ENCODE results near the gene UQCRH.

UQCRH gene

DNA sequence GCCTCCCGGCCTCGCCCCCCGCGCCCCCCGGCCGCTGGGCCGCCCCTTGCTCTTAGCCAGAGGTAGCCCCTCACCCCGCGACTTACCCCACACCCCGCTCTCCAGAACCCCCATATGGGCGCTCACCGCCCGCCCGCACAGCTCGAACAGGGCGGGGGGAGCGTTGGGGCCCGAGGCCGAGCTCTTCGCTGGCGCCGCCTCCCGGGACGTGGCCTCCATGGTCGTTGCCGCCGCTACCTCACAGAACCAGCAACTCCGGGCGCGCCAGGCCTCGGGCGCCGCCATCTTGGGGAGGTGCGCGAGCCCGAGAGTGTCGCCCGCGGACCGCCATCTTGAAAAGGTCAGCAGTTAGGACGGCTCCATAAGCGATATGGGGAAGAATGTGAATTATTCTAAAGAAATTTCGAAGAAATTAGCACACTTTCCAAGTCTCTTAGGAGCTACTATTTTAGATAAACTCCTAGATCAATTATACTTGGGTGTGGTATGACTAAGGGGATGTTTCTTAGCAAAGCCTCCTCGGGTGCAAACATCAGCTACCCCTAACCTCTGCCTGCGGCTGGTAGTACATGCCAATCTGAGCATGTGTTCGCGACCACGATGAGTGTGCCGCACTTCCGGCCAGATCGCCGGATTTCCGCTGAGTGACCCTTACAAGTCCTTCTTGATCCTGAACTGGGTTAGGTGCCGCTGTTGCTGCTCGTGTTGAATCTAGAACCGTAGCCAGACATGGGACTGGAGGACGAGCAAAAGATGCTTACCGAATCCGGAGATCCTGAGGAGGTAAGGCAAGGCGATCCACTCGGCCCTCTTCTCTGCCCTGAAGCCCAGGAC, at the start of gene UQCRH, which contains the start of gene LRRC41:
Gene UQCRH (plus strand): TSS at position 661 of the 834 bp plus-strand sequence. CDS start 69 bp downstream, at position 730.
Gene LRRC41 (minus strand): TSS at position 579 of the 834 bp plus-strand sequence. CDS start 294 bp downstream, at position 285.
- peak; percentile 87 to 88 for ATAC-seq

DNA sequence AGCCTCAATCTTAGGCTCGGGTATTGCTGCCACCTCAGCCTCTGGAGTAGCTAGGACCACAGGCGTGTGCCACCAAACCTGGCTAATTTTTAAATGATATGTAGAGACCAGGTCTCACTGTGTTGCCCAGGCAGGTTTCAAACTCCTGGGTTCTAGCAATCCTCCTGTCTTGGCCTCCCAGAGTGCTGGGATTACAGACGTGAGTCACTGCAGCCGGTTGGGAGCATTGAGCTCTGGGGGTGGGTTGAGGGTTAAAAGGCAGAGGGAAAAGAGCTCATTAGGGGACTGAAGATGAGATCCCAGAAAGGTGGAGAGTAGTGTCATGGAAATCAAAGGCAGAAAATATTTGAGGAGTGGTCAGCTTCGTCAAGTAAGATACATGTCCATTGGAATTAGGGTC, 48.8 kb upstream of the UQCRH start:
- ATAC-seq: no peak

DNA sequence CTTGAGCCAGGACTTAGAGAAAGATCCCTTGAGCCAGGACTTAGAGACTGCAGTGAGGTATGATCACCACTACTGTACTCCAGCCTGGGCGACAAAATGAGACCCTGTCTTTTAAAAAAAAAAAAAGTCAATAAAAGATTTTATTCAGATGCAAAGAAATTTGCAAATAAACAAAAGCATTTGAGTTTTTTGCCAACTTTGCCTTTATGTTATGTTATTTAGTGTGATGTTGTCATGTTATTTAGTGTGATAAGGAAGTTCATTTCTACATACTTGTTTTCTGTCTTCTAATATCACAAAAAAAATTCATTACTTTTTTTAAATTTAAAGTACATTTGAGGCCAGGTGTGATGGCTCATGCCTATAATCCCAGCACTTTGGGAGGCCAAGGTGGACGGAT, 47.0 kb upstream of the UQCRH start:
- no peak for ATAC-seq

DNA sequence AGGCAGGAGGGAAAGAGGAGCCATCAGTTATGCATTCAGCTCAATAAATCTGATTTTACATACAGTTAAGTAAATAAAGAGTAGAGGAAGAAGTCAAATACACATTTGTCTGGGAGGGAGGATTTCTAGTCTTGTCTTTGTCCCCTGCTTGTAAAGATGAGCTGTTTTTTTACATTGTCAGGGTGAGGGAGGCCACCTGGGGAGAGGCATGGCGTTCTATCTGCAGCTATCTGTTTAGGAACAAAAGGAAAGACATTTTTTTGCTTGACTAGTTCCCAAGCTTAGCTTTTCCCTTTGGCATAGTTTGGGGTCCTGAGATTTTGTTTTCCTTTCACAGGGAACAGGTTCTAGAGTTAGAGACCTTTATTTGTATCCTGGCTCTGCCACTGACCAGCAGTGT, 41.0 kb upstream of the UQCRH start:
- no peak for ATAC-seq

DNA sequence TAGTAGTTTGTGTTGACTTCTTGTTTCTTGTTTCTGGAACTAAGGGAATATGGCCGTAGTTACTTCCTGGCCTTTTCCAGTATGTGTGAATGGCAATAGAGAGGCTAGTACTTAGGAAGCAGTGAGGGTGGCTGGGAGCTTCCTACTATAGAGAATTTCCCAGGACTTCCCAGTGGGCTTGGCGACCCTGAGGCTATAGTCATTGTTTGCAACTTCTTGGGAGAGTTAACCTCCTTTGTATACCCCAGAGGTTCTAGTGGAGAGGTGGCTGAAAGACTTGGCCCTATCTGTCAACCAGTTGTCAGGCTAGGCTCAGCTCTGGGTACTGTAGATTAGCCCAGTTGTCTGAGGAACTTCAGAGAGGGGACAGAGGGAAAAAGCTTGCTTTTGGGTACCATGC, 40.4 kb upstream of the UQCRH start:
- no peak for ATAC-seq

DNA sequence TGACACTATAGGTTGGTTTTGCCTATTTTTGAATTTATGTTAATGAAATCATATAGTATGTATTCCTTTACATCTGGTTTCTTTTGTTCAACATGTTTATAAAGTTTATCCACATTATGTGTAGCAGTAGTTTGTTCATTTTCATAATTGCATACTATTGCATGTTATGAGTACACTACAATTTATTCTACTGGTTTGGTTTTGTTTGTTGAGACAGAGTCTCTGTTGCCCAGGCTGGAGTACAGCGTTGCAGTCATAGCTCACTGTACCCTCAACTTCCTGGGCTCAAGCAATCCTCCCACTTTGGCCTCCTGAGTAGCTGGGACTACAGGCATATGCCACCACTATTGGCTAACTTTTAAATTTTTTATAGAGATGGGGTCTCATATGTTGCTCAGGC, 34.9 kb upstream of the UQCRH start:
- ATAC-seq: no peak

DNA sequence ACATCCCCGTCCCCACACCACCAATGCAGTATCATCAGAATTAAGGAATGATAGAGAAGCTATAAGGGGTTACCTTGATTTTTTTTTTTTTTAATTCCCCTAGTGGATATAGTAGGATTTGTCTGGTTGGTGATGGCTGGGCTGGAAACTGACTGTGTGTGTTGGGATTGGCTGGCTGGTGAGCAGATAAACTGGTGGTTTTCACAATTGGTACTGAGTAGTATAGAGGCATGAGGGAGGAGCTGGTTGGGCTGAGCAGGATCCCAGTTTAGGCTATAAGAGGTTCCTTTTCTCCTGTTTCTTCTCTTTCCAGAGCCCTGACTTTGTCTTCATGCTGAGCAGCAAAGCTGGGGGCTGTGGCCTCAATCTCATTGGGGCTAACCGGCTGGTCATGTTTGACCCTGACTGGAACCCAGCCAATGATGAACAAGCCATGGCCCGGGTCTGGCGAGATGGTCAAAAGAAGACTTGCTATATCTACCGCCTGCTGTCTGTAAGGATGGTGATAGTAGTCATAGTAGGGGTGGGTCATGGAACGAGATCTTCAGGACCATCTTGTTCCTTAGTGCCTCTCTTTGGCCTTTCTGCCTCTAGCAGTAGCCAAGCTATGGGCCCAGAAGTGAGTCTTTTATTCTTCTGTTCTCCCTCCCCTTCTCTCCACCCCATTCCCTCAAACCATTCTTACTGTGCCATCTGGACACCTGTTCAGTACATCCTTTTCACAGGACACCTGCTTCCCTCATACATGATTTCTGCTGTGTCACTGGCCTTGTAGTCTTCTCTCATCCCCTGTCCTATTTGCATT, 29.1 kb upstream of the UQCRH start:
- ATAC-seq: no peak

DNA sequence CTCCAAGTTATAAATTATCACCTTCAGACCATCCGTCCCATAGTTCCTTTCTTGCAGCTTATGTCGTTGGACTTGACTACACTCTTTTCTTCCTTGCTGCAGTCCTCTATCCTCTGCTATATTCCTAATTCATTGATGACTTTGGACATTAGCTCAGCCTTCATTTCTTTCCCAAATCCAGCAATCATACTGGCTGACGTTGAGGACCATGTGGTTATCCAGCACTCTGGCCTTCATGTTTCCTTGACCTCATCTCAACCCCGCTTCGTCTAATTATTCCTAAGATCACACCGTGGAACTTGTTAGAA, 28.5 kb upstream of the UQCRH start:
- no peak for ATAC-seq

DNA sequence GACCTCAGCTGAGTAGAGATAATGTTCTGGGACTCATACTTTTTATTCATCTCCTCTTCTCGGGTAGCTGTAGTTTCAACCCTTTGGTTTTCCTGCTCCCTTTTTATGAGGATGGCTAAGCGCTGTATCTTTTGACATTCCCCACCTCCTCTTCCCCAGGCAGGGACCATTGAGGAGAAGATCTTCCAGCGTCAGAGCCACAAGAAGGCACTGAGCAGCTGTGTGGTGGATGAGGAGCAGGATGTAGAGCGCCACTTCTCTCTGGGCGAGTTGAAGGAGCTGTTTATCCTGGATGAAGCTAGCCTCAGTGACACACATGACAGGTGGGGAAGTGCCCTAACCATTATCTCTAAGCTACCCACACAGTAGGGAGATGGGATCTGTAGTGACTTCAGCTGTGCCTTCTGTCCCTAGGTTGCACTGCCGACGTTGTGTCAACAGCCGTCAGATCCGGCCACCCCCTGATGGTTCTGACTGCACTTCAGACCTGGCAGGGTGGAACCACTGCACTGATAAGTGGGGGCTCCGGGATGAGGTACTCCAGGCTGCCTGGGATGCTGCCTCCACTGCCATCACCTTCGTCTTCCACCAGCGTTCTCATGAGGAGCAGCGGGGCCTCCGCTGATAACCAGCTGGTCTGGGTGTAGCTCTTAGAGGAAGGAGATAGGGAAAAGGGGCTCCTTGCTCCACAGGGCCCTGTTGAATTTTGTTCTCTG, 25.7 kb upstream of the UQCRH start:
- no peak for ATAC-seq

DNA sequence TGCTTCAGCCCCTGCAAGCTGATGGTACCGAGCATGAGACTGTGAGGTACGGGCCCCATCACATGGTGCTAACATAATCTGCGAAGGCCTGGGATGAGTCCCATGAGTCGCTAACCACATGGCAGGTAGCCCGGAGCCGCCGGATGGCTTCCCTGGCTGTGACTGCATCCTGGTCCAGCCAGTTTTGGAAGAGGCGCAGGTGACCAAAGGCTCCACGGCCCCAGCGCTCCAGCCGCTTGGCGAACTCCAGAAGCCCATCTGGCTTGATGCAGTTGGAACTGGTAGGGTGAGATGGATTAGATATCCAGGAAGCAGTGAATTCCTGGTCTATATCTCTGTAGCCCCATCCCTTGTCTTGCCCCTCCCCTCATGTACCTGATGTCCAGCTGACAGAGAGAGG, 24.7 kb upstream of the UQCRH start:
- ATAC-seq: no peak

DNA sequence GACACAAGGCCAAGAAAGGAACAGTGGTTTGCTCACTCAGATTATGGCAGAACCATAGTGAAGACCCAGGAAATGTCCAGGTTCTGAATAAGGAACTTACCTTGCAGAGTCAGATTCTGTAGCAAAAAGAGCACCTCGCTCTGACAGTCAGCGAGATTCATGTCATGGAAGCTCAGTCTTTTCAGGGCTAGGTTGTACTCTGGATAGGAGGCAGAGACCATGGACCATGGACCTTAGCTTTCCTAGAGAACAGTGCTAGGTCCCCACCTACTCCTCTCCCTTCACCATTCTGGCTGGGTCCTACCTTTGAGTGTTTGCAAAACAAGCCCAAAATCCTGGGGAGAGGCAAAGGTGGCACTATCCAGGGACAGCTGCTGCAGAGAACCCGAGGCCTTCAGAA, 23.4 kb upstream of the UQCRH start:
- ATAC-seq: no peak

DNA sequence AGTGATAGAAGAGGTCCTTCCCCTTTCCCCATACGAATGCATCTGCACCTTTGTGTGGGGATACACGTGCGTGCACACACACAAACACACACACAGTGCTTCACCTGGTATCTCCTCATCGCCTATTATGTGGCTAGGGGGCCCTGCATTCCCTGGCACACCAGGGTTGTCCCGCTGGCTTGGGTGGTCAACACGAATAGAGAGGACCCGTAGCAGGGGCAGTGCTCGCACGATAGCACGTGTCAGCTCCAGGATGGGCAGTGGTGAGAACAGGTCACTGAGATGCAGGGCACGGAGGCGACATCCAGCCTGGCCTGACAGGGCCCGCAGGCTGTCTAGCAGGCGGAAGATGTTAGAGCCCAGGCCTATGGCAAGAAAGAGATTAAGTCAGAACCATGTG, 22.5 kb upstream of the UQCRH start:
- ATAC-seq: no peak

DNA sequence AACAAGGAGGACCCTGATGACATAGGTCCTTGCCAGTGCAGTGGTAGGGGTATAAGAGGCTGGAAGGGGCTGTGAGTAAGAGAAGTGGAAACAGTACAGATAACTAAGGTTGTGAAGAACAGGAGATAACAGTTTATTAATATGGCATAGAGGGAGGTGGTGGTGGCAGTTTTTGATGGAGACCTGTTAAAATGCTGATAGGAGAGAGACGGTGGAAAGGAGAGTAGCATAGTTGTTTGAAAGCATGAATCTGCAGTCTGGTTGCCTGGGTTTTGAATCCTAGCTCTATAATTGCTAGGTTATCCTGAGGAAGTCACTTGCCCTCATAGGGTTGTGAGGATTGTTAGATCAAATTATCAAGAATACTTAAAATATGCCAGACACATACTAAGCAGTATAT, 19.4 kb upstream of the UQCRH start:
- no peak for ATAC-seq

DNA sequence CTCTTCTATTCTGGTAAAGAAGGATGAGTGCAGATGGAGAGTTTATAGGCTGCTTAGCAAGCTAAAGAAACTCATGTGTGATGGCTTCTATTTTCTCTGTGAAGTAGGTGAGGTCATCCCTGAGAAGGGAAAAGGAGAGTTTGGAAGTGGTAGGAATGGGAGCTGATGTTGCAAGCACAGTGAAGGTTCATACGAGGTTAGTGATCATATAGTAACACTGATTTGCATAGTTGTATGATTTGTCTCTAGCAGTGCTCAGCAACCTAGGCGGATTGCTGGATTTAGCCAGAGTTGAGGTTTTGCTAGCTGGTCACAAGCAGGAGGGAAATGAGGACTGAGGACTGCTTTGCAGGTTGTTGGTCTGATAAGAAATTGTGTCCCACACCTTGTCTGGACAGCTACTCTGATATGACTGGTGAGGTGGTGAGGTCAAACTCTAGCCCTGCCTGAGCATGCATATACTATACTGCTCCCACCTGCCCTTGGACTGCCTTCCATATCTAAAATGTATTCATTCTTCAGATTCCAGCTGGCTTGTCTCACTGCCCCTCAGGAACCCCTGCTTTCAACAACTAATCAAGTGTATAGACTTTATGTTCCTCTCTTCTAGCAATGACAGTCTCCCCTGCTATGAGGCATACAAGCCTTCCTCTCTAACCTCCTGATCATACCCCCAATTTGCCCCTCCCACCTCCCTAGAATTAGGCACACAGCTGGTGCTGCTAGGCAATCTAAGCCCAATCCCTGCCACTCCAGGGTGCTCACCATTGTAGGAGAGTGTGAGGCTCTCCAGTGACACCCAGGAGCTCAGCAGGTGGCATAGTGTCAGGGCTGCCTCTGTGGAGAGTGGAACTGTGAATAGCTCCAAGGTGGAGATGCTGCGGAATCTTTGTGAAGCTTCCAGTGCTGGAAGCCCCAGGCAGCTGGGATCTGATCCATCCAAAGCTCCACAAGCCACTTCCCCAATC, 18.6 kb upstream of the UQCRH start:
- ATAC-seq: no peak

DNA sequence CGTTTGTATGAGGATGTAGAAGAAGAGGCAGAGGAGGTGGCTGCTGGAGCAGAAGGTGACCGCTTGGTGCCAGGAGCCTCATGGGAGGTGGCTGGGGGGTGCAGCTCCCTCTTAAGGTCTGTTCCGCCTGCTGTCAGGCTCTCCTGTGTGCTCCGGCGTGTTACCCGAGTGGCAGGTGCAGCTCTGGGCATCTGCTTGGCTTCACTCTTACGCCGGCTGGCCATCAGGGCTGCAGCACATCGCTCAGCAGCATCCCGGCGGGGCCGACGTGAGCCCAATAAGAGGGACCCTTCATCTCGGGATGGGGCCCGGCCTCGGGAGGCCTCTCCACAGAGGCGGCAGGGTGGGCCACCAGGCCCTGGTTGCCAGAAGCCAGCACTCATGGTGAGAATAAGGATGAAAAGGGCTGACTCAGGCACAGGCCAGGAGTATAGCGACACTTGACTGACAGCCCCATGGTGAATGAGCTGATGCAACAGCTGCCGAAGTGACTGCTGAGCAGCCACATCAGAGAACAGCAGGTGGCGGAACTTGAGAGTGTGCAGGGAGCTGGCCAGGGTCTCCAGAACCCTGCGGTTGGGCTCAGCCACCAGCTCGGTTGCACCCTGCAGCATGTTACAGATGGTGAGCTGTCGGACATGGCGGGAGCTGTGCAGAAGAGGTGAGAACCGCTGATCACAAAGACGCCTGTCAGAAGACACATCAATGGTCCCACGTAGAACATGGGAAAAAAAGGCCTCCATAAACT, 17.6 kb upstream of the UQCRH start:
- ATAC-seq: peak in 1 of 2 donors; percentile 37

DNA sequence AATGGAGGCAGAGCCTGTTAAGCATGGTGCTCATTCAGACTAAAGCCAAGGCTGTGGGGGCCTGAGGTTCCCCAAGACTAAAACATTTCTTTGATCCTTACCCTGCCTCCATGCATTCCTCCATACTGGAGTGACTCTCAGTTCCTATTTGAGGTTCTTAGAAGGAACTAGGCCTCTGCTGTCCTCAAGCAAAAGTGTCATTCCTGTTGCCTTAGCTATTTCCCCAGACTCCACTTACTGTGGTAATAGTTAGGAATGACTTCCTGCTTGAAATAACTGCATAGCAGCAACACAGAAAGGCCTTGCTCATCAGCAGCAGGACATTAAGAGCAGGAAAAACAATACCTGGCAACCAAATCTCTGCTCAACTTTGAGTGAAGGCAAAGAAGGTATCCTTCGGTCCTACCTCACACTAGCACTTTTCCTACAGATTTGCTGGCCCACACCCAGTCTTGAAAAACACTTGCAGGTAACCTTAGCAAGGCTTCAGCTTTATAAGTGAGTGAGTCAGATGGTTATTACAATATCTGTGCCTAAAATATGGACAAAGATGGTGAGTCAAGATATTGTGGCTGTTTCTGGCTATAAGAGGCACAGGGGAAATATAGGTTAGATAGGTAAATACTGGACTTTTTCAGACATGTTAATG, 14.9 kb upstream of the UQCRH start:
- ATAC-seq: peak in 1 of 2 donors; percentile 27

DNA sequence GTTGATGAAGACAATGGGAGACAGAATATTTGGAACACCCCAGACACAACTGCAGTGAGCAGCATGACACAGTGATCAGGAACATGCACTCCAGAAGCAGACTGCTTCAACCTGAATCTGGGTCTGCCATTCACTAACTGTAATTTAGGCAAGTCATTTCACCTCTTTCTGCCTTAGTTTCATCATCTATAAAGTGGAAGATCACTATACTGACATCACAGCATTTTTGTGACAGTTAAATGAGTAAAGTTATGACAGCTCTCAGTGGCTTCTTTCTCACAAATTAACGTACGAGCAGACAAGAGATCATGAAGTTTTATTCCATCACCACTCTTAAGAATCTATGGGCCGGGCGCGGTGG, 14.4 kb upstream of the UQCRH start:
- no peak for ATAC-seq

DNA sequence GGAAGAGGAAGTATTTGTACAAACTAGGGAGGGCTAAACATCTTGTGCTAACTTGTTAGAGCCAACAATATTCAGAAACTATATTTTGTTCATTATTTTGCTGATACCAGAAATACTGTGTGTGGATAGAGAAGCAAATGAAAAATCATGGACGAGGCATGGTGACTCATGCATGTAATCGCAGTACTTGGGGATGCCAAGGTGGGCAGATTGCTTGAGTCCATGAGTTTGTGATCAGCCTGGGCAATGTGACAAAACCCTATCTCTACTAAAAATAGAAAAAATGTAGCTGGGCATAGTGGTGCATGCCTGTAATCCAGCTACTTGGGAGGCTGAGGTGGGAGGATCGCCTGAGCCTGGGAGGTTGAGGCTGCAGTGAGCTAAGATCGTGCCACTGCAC, 13.5 kb upstream of the UQCRH start:
- ATAC-seq: no peak

DNA sequence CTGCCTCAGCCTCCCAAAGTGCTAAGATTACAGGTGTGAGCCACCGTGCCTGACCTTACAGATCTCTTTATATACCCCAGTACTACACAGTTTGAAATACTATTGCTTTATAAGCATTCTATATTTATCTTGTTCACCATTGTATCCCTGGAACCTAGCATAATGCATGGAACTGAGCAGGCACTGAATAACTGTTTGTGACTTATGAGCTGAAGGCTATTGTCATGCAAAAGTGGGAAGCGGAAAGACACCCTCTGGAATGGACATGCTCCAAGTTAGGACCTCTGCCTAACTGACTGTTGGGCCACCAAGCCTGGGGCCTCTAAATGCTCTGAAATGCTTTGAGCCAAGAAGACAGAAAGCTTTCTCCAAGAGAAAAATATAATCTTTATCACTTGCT, 8.2 kb upstream of the UQCRH start:
- ATAC-seq: no peak

DNA sequence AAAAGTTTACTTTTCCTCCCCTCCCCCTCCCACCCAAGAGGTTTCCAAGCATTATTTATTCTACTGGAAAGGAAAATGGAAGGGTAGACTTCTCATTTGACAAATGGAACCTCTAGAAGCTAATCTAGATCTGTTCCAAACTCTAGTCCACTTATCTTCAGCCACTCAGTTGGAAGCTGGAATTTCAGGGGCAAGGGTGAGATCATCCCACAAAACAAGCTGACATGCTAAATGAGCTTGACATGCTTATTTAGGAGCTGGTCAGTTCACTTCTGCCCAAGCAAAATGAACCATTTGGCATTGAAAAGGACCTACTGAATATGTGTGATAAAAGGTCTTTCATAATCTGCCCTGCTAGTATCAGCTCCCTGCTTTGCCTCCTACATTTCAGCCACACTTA, 5.1 kb upstream of the UQCRH start:
- no peak for ATAC-seq

All from activated CD4-positive, CD25-positive, alpha-beta regulatory T cell treated with anti-CD3 and anti-CD28 coated beads, Interleukin-2, amount 50 U/mL, for 24 hours (primary cell).